H1 (cell line): ENCODE data around the gene TRAF3. TPM values are rescaled to one million over a fixed set of nuclear protein-coding genes. Genes with fewer than 3 reads are reported as not detected.
A peak's percentile ranks its signal among the peaks of the same experiment; 100 is the strongest.

Source experiments
- CTCF ChIA-PET: fragments of 300-600 bp; sonication (Branson Sonifier 250); formaldehyde crosslinking; loops from one replicate; lab custom pipeline; 2021; ENCODE audit not compliant: partially characterized antibody; lab: Charles Lee
- POLR2A ChIA-PET: fragments of 300-600 bp; sonication (Branson Sonifier 250); formaldehyde crosslinking; loops from one replicate; lab custom pipeline; 2021; ENCODE audit warnings: inconsistent platforms; ENCODE audit not compliant: partially characterized antibody; lab: Charles Lee
- DNase-seq, 2 experiments: peaks; one replicate each; pipeline versions ENCODE4 v3.0.0 to v3.0.0-alpha.2; 2010 to 2022; ENCODE audit warnings: low spot score in 2 of 2, low read depth in 1 of 2, mixed read lengths in 1 of 2
- FAIRE-seq: peaks from 2 replicates; lab custom pipeline; 2011; peaks lifted over from hg19 to GRCh38; lab: Jason Lieb, UNC
- H2AFZ ChIP-seq: 2 replicates; pipeline ENCODE4 v1.8.1; 2012; ENCODE audit warnings: low read length, inconsistent platforms
- H2AK5ac ChIP-seq: 2 replicates; pipeline ENCODE4 v1.6.1; 2013; ENCODE audit warnings: low read depth, low read length
- H2BK120ac ChIP-seq: replicated peaks from 2 replicates; pipeline ENCODE3; 2013; ENCODE audit warnings: low read depth, low read length, inconsistent platforms
- H2BK12ac ChIP-seq: 2 replicates; pipeline ENCODE4 v1.6.1; 2013; ENCODE audit warnings: low read depth, low read length
- H2BK15ac ChIP-seq: 2 replicates; pipeline ENCODE4 v1.6.1; 2013; ENCODE audit warnings: low read length
- H2BK20ac ChIP-seq: 2 replicates; pipeline ENCODE4 v1.6.1; 2013; ENCODE audit warnings: low read length
- H2BK5ac ChIP-seq: 2 replicates; pipeline ENCODE4 v1.6.1; 2013; ENCODE audit warnings: low read depth, low read length
- H3K14ac ChIP-seq: 2 replicates; pipeline ENCODE4 v1.6.1; 2013; ENCODE audit warnings: inconsistent platforms; ENCODE audit not compliant: insufficient read length
- H3K18ac ChIP-seq: 2 replicates; pipeline ENCODE4 v1.6.1; 2013; ENCODE audit warnings: low read length; ENCODE audit errors: extremely low read depth
- H3K23ac ChIP-seq: 2 replicates; pipeline ENCODE4 v1.6.1; 2013; ENCODE audit warnings: inconsistent platforms; ENCODE audit not compliant: insufficient read length
- H3K23me2 ChIP-seq: 2 replicates; pipeline ENCODE4 v1.6.1; 2013; ENCODE audit warnings: low read depth, low read length
- H3K27ac ChIP-seq: 2 replicates; pipeline ENCODE4 v1.6.1; 2011; ENCODE audit warnings: low read depth, low read length, inconsistent platforms
- H3K27me3 ChIP-seq, 4 experiments: replicated peaks in 1 of 4; 1 replicate in 1 of 4; 2 replicates in 3 of 4; pipeline versions ENCODE4 v1.6.1 to v1.8.1; 2011 to 2013; ENCODE audit warnings: low read length in 3 of 4, mild to moderate bottlenecking in 3 of 4, inconsistent platforms in 2 of 4, mixed read lengths in 2 of 4, moderate library complexity in 1 of 4; ENCODE audit not compliant: control insufficient read depth in 3 of 4, insufficient read depth in 3 of 4; ENCODE audit errors: extremely low read depth in 1 of 4
- H3K36me3 ChIP-seq, 4 experiments: 2 replicates each; pipeline versions ENCODE4 v1.6.1 to v1.8.1; 2011 to 2013; ENCODE audit warnings: mild to moderate bottlenecking in 4 of 4, low read length in 3 of 4, moderate library complexity in 2 of 4, control low read depth in 1 of 4, inconsistent platforms in 1 of 4; ENCODE audit not compliant: insufficient read depth in 4 of 4, control insufficient read depth in 2 of 4
- H3K4ac ChIP-seq: replicated peaks from 2 replicates; pipeline ENCODE3; 2013; ENCODE audit warnings: low read length, low read depth, mixed read lengths, inconsistent platforms; ENCODE audit not compliant: insufficient read length
- H3K4me1 ChIP-seq, 4 experiments: replicated peaks in 1 of 4; 1 replicate in 1 of 4; 2 replicates in 3 of 4; pipeline versions ENCODE4 v1.6.1 to v1.8.1; 2011 to 2013; ENCODE audit warnings: low read length in 3 of 4, inconsistent platforms in 2 of 4, mixed read lengths in 1 of 4; ENCODE audit not compliant: insufficient read depth in 4 of 4, control insufficient read depth in 3 of 4
- H3K4me2 ChIP-seq, 2 experiments: 2 replicates each; pipeline versions ENCODE4 v1.6.1 to v1.8.1; 2011 to 2013; ENCODE audit warnings: low read depth in 2 of 2, low read length in 2 of 2, control low read depth in 1 of 2, inconsistent platforms in 1 of 2, mild to moderate bottlenecking in 1 of 2; ENCODE audit not compliant: insufficient read depth in 1 of 2
- H3K4me3 ChIP-seq, 4 experiments: fragments of 200-600, 300-600 bp in 1 of 4; sonication (generic), shearing (Covaris generic), sonication (Bioruptor Twin) in 1 of 4; 2 replicates each; pipeline versions ENCODE4 v1.5.1 to v1.8.1; 2011 to 2016; ENCODE audit warnings: low read length in 4 of 4, low read depth in 3 of 4, control low read depth in 2 of 4, inconsistent platforms in 2 of 4, mild to moderate bottlenecking in 2 of 4, mixed read lengths in 1 of 4, moderate library complexity in 1 of 4; ENCODE audit not compliant: insufficient read depth in 2 of 4; ENCODE audit errors: extremely low read depth in 1 of 4
- H3K56ac ChIP-seq: replicated peaks from 2 replicates; pipeline ENCODE3; 2013; ENCODE audit warnings: low read depth, mild to moderate bottlenecking, mixed read lengths, low read length, inconsistent platforms; ENCODE audit not compliant: insufficient read length
- H3K79me1 ChIP-seq: 2 replicates; pipeline ENCODE4 v1.6.1; 2013; ENCODE audit warnings: low read depth, low read length, control low read depth
- H3K79me2 ChIP-seq, 2 experiments: 2 replicates each; pipeline versions ENCODE4 v1.6.1 to v1.8.1; 2012 to 2013; ENCODE audit warnings: low read length in 2 of 2, mild to moderate bottlenecking in 2 of 2, inconsistent platforms in 1 of 2; ENCODE audit not compliant: insufficient read depth in 2 of 2, control insufficient read depth in 1 of 2
- H3K9ac ChIP-seq, 4 experiments: replicated peaks in 1 of 4; 1 replicate in 1 of 4; 2 replicates in 3 of 4; pipeline versions ENCODE4 v1.6.1 to v1.8.1; 2011 to 2013; ENCODE audit warnings: low read depth in 3 of 4, low read length in 3 of 4, control low read depth in 2 of 4, mild to moderate bottlenecking in 2 of 4, moderate library complexity in 2 of 4, inconsistent platforms in 1 of 4; ENCODE audit errors: extremely low read depth in 1 of 4
- H3K9me3 ChIP-seq, 2 experiments: 2 replicates each; pipeline versions ENCODE4 v1.6.1 to v1.8.1; 2012 to 2013; ENCODE audit warnings: mild to moderate bottlenecking in 2 of 2, moderate library complexity in 2 of 2, control low read depth in 1 of 2, inconsistent platforms in 1 of 2, low read depth in 1 of 2, low read length in 1 of 2, mixed read lengths in 1 of 2; ENCODE audit not compliant: insufficient read depth in 2 of 2
- H4K20me1 ChIP-seq, 2 experiments: replicated peaks in 1 of 2; 2 replicates each; pipeline versions ENCODE3 to v1.8.1; 2011 to 2013; ENCODE audit warnings: inconsistent platforms in 2 of 2, low read length in 2 of 2, mild to moderate bottlenecking in 1 of 2; ENCODE audit not compliant: insufficient read depth in 2 of 2, control insufficient read depth in 1 of 2
- H4K5ac ChIP-seq: 2 replicates; pipeline ENCODE4 v1.6.1; 2013; ENCODE audit warnings: low read length, low read depth, mixed read lengths, inconsistent platforms; ENCODE audit not compliant: insufficient read length
- H4K8ac ChIP-seq: 2 replicates; pipeline ENCODE4 v1.8.0; 2013; ENCODE audit warnings: mild to moderate bottlenecking, moderate library complexity, low read length, inconsistent platforms; ENCODE audit not compliant: insufficient read depth; ENCODE audit errors: extremely low read depth
- H4K91ac ChIP-seq: replicated peaks from 2 replicates; pipeline ENCODE3; 2013; ENCODE audit warnings: low read length, mixed read lengths, inconsistent platforms; ENCODE audit not compliant: insufficient read length
- ATF2 ChIP-seq: IDR thresholded peaks from 2 replicates; pipeline ENCODE4 v1.6.1; 2012; ENCODE audit warnings: low read length, inconsistent platforms
- CBX5 ChIP-seq: fragments of 300-800, 300-1000 bp; sonication (generic); IDR thresholded peaks from 2 replicates; pipeline ENCODE4 v1.7.1; 2016; ENCODE audit warnings: antibody characterized with exemption, low read length, low read depth
- CHD2 ChIP-seq: IDR thresholded peaks from 2 replicates; pipeline ENCODE4 v1.6.1; 2012; ENCODE audit warnings: low read length, improper control_type of control experiment
- EGR1 ChIP-seq: IDR thresholded peaks from 2 replicates; pipeline ENCODE4 v1.6.1; 2011; ENCODE audit warnings: low read depth, low read length, borderline replicate concordance
- HDAC2 ChIP-seq, 2 experiments: fragments of 300-600 bp in 1 of 2; sonication (generic) in 1 of 2; IDR thresholded peaks; 2 replicates each; pipeline ENCODE4 v1.6.1; 2011 to 2012; ENCODE audit warnings: low read depth in 2 of 2, low read length in 2 of 2, mild to moderate bottlenecking in 2 of 2, moderate library complexity in 2 of 2, borderline replicate concordance in 1 of 2, inconsistent platforms in 1 of 2
- NRF1 ChIP-seq: IDR thresholded peaks from 2 replicates; pipeline ENCODE4 v1.6.1; 2011; ENCODE audit warnings: mild to moderate bottlenecking, low read depth, low read length, improper control_type of control experiment
- WGBS, 2 experiments: shearing (Covaris generic) in 1 of 2; methylation state at CpG; one replicate each; pipeline versions ENCODE4 v1.1.6 to v1.1.7; 2013 to 2015; ENCODE audit warnings: low lambda C conversion rate in 2 of 2, mixed read lengths in 2 of 2, inconsistent platforms in 1 of 2, low coverage in 1 of 2, missing lambda C conversion rate in 1 of 2; ENCODE audit not compliant: insufficient replicate concordance in 2 of 2, insufficient coverage in 1 of 2, insufficient read length in 1 of 2; ENCODE audit errors: extremely low coverage in 1 of 2, missing lambda C conversion rate in 1 of 2; 5-methylcytosine and 5-hydroxymethylcytosine counted together
- polyA plus RNA-seq, 7 experiments: library from polyadenylated mRNA; depleted of rRNA in 3 of 7; stranded (reverse) in 5 of 7; unstranded in 2 of 7; fragments of >200 nt in 5 of 7; fragments of 200-250 nt in 2 of 7; gene quantifications; 1 replicate in 5 of 7; 2 replicates in 1 of 7; 4 replicates in 1 of 7; pipeline versions ENCODE4 v1.2.1 to v1.2.3, GENCODE V29; 2011 to 2013; ENCODE audit warnings: missing spikeins in 2 of 7, mixed read lengths in 2 of 7
- total RNA-seq: library from RNA; stranded (reverse); fragmentation: NEBNext Ultra II Directional; extraction: Animal tissue kit (Norgen Biotek cat#: 25700); gene quantifications from 2 replicates; pipeline ENCODE4 v1.2.1, GENCODE V29; 2021

Gene TRAF3
- total and polyA plus RNA-seq, 2 of the 8 experiments (the other 6 are each of a cell fraction or from before 2014, with no cell fraction given) = 5.8 to 12.1 TPM

GRCh38 chr14:102819747-102820330 is 42.6 kb downstream of the TRAF3 start:
- no peaks in the 10 kb centered on the region for H3K36me3 ChIP-seq
- no peak overlapping the region for H3K27ac ChIP-seq
- no peak overlapping the region for H2BK120ac ChIP-seq
- peaks cover 0 to 2% of the 10 kb centered on the region in 2 experiments for H4K20me1 ChIP-seq
- H2BK5ac ChIP-seq = 0 out of 2 replicates have a peak overlapping the region, but pooled peaks have one; percentile 84
- no peak overlapping the region for H3K23ac ChIP-seq
- DNase-seq = no peak
- H3K4ac ChIP-seq = no peak overlapping the region
- POLR2A ChIA-PET = interaction anchor here (1.1 to 1.3 kb wide), 2 partner anchors 10 to 84 kb away, joined by 3 to 4 read pairs; no protein-coding TSS in a partner anchor
- H4K8ac ChIP-seq = no peak overlapping the region
- no peak for FAIRE-seq
- peaks cover 0 to 8% of the 10 kb centered on the region in 2 experiments; a peak in 2 of 4 replicates for H3K79me2 ChIP-seq
- H3K14ac ChIP-seq = no peak overlapping the region
- H2BK20ac ChIP-seq = no peak overlapping the region; the same call in 1 of the 2 replicates
- H3K4me3 ChIP-seq = no peak overlapping the region
- no peak overlapping the region for H3K9ac ChIP-seq
- H3K4me2 ChIP-seq = peak overlapping the region in 1 of 2 experiments; percentile 1; a peak in 1 of 4 replicates
- no peak overlapping the region for H3K18ac ChIP-seq
- H3K9me3 ChIP-seq = no peaks in the 10 kb centered on the region
- H2AFZ ChIP-seq = no peak overlapping the region
- no peak overlapping the region; the same call in 1 of the 2 replicates for H2BK12ac ChIP-seq
- H4K91ac ChIP-seq = peak overlapping the region; percentile 52
- no peaks in the 10 kb centered on the region; the same call in 1 of the 2 replicates for H3K79me1 ChIP-seq
- no peak overlapping the region for H4K5ac ChIP-seq
- WGBS, 2 experiments = 86% methylated on average over 12 of the region's 15 CpGs; no CpG with 5 or more reads in 1 of the 2 experiments
- H2AK5ac ChIP-seq = no peak overlapping the region
- H3K56ac ChIP-seq = no peak overlapping the region
- CTCF ChIA-PET = interaction anchor here (1.0 to 1.1 kb wide), 2 partner anchors 9 to 54 kb away, joined by 3 read pairs; no protein-coding TSS in a partner anchor
- H3K27me3 ChIP-seq = no peaks in the 10 kb centered on the region
- peaks cover 0 to 10% (median 9%) of the 10 kb centered on the region in 4 experiments; a peak in 5 of 7 replicates for H3K4me1 ChIP-seq
- no peak overlapping the region for H2BK15ac ChIP-seq
- no peak for TF ChIP-seq ATF2
- no peak for TF ChIP-seq EGR1
- no peak for TF ChIP-seq HDAC2 (IDR thresholded peaks at IDR 0.05; ENCODE audit: borderline replicate concordance in 1 of 2, low read depth in 2 of 2, low read length in 2 of 2)
- no peak for TF ChIP-seq CHD2
- TF ChIP-seq CBX5 = no peak
- no peak for TF ChIP-seq NRF1
- H3K23me2 ChIP-seq = no peaks in the 10 kb centered on the region
